PFSK-1 (cell line): ENCODE results near the gene CHD3.

Experiments used
- FOXP2 ChIP-seq: optimal IDR thresholded peaks from 2 replicates; pipeline ENCODE3; 2011; ENCODE audit warnings: borderline replicate concordance, control low read depth, inconsistent platforms; ENCODE audit not compliant: insufficient read depth; ENCODE audit errors: extremely low read length, extremely low read depth
- POLR2AphosphoS5 ChIP-seq: IDR thresholded peaks from 2 replicates; pipeline ENCODE4 v1.6.1; 2012; ENCODE audit warnings: low read depth, mild to moderate bottlenecking, control low read depth, low read length, moderate library complexity
- REST ChIP-seq, 2 experiments: IDR thresholded peaks; 2 replicates each; pipeline versions ENCODE4 v1.6.1 to v1.8.0; 2011 to 2012; ENCODE audit warnings: low read depth in 2 of 2, low read length in 2 of 2, control low read depth in 1 of 2, inconsistent platforms in 1 of 2, mild to moderate bottlenecking in 1 of 2, moderate library complexity in 1 of 2; ENCODE audit not compliant: insufficient read depth in 1 of 2
- SIN3A ChIP-seq: IDR thresholded peaks from 2 replicates; pipeline ENCODE4 v1.6.1; 2012; ENCODE audit warnings: mild to moderate bottlenecking, low read length, moderate library complexity, borderline replicate concordance; ENCODE audit not compliant: insufficient read depth

GRCh38 chr17:7903154-7904103 is 14.8 kb downstream of the CHD3 start:
- TF ChIP-seq REST (IDR thresholded peaks at IDR 0.05; ENCODE audit: insufficient read depth in 1 of 2, low read depth in 2 of 2, low read length in 2 of 2) (no peak), SIN3A (no peak), POLR2AphosphoS5 (no peak), FOXP2 (no peak)
